Measurements from ENCODE around the gene ZNF674.
"Not testable (repeated sequence)": the region's sequence is repeated elsewhere in the genome, so short reads cannot be mapped to it uniquely, and the experiment has no call there.

Gene ZNF674

GRCh38 chrX:46461660-46462191, 83.5 kb downstream of the ZNF674 start:
- FAIRE-seq: no peak

DNA sequence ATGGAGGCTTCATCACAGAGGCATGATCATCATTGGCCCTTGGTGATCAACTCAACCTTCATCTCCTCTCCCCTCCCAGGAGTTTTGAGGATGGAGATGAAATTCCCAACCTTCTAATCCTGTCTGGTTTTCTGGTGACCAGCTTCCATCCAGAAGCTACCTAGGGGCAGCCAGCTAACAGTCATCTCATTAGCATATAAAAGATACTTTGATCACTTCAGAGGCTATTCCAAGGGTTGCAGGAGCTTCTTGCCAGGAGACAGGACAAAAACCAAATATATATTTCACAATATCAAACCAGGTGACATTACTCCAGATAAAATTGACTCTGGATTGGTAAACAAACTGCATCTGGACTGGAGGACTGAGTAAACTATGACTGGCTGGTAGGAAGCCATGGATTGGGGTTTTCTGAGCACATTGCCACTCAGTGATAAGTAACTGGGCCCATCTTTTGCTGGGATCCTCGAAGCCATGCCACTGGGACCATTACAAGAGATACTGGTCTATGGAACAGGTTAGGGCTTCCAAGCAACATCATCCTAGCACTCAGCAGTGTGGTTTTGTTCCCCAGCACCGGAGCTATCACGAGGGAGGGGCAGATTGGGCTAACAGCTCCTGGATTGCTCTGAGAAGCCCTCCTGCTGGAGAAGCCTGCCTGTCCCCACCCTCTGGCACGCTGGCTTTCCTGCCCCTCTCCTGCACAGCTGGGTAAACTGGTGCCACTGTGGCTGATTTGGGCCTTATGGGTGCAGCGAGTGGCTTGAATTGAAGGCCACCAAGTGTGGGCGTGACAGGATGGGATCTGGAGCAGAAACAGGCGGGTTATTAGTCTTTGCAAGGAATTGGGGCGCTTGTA, 84.2 kb downstream of the ZNF674 start:
- not testable (repeated sequence) for FAIRE-seq

DNA sequence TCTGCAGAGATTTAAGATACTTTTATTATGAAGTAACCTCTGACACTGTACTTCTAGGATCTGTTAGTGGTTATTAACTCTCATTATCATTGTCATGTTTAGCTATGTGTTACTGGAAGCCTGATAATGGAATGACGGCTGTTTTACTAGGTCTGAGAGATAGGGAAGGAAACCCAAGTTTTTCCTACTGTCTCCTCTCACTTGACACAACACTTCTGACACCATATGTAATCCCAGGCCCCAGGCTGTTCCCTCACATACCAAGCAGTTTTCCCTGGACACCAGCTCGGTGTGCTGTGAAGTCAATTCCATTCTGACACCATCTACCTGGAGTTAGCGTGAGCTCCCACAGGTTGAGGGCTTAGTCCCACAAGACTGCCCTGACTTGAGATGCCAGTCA, 85.6 kb downstream of the ZNF674 start:
- FAIRE-seq: no peak

GRCh38 chrX:46456125-46456922, 88.9 kb downstream of the ZNF674 start:
- FAIRE-seq: no peak
